SIG-M5 treated with dmso at 0.1 percent for 504 hours (cell line): ENCODE data around the gene FBRSL1.
"Not testable (repeated sequence)": the region's sequence is repeated elsewhere in the genome, so short reads cannot be mapped to it uniquely, and the experiment has no call there.

ENCODE experiments used
- DNase-seq: peaks from one replicate; lab custom pipeline; 2025; ENCODE audit not compliant: unreplicated experiment; lab: John Stamatoyannopoulos, UW

The FBRSL1 gene

DNA sequence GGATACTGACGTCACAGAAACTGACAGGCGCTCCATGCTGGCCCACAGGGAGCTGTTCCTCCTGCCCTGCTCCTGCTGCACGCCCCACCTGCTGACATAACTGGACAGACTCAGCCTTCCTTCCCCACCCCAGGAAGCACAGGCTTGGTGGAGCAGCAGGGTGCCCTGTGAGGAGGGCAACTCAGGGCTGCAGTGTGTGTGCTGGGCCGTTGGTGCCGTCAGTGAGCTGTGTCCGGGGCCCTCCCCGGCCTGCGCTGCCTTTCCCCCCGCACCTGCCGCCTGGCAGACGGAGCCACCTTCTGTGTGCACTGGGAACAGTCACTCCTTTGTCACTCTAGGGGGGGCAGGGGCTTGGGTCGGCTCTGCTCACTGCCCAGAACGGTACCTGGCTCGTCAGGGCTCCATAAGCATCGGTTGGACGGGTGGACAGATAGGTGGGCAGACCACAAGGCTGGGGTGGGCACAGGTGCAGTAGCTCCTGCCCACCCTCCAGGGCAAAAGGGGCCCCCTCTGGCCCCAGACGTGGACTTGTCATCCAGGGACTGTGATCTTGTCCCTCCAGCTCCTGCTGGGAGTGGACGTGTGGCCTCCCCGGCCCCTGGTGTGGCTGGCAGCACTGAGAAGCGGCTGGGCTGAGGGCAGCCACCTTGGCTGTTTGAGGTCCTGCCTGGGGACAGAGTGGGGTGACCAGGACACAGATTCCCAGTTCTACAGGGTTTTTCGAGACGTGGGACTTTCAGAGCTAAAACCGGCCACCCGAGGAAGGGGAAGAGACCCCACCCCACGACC, 32.8 kb downstream of the FBRSL1 start:
- DNase-seq = no peak

GRCh38 chr12:132523576-132524331, 33.8 kb downstream of the FBRSL1 start:
- peak; percentile 60 for DNase-seq

GRCh38 chr12:132524405-132524804, 34.5 kb downstream of the FBRSL1 start:
- peak; percentile 39 for DNase-seq

GRCh38 chr12:132525011-132525832, 35.3 kb downstream of the FBRSL1 start:
- DNase-seq = no peak

- DNase-seq = no peak
Observed at GRCh38 chr12:132525833-132526455, 36.0 kb downstream of the FBRSL1 start.

GRCh38 chr12:132527186-132527882, 37.4 kb downstream of the FBRSL1 start:
- DNase-seq = no peak

DNA sequence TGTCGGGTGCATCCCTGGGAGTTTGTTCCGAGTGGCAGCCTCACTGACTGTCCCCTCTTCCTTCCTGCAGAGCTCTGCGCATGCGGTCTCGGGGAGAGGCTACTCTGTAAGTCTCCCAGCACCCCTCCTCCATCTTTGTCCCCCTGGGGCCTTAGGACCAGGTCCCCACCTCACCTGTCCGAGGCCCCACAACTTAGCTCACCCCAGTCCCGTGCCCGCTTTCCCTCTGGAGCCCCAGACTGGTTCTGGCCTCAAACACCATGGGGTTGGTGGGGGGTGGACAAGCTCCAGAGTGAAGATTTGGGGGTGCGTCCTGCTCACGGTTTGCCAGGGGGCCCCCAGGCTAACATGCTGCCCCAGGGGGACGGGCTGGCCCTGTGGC, 37.9 kb downstream of the FBRSL1 start:
- DNase-seq = no peak

GRCh38 chr12:132528564-132529106, 38.7 kb downstream of the FBRSL1 start:
- no peak for DNase-seq

- DNase-seq = no peak
Observed at GRCh38 chr12:132529156-132529839, 39.3 kb downstream of the FBRSL1 start.

GRCh38 chr12:132529906-132530305, 40.0 kb downstream of the FBRSL1 start:
- no peak for DNase-seq

GRCh38 chr12:132530447-132530846, 40.5 kb downstream of the FBRSL1 start:
- DNase-seq = no peak

- no peak for DNase-seq
Observed at GRCh38 chr12:132530851-132531250, 40.9 kb downstream of the FBRSL1 start.

DNA sequence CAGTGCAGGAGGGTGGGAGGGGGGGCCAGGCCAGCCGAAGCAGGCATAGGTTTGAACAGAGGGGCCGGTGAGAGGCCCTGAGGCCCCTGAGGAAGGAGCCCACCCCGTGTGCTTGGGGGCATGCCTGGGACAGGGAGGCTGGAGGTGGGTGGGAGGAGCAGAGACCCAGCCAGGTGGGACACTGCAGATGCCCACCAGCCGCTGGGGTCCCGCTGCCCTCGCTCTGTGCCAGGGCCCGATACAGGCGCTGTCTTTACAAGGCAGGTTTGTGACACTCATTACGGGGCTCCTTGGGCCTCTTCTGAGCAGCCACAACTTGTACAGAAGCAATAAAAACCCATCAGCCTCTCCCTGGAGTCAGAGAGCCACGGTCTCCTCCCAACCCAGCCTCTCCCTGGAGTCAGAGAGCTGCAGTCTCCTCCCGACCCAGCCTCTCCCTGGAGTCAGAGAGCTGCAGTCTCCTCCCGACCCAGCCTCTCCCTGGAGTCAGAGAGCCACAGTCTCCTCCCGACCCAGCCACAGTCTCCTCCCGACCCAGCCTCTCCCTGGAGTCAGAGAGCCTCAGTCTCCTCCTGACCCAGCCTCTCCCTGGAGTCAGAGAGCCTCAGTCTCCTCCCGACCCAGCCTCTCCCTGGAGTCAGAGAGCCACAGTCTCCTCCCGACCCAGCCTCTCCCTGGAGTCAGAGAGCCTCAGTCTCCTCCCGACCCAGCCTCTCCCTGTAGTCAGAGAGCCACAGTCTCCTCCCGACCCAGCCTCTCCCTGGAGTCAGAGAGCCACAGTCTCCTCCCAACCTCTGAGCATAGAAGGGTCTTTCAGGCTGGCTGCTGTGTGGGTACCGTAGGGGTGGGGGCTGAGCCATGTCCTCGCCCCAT, 43.0 kb downstream of the FBRSL1 start:
- not testable (repeated sequence) for DNase-seq

DNA sequence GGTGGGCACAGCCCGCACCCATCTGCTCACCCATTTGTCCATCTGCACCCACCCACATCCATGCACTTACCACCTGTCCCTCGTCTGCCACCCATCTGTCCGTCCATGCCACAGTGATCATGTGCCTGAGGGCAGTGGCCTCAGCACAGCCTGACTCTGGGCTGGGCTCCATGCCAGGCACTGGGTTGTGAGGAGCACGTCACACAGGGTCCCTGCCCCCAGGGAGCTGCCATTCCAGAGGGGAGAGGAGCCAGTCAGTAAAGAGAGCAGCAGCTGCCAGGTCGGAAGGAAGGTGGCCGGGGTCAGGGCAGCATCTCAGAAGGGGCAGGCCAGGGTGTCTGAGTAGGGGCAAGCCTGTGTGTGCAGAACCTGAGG, 43.6 kb downstream of the FBRSL1 start:
- DNase-seq = no peak

GRCh38 chr12:132534076-132534475, 44.1 kb downstream of the FBRSL1 start:
- no peak for DNase-seq

- DNase-seq = no peak
Observed at GRCh38 chr12:132535019-132535418, 45.1 kb downstream of the FBRSL1 start.

GRCh38 chr12:132536102-132536876, 46.3 kb downstream of the FBRSL1 start:
- no peak for DNase-seq

DNA sequence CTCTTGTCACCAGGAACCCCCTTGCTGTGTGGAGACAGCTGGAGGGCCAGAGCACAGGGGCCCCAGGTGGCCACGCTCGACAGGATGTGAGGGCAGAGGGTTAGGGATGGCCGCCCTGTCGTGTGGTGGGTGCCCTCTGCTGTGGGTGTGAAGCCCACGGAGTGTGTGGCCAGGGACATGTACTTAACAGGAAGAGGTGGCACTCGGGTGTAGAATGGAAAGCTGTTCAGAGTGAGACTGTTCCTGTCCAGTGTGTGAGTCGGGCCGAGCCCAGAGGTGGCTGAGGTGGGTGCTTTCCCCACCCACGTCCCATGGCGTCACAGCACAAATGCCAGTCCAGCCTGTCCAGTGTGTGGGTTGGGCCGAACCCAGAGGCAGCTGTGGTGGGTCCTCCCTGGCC, 47.1 kb downstream of the FBRSL1 start:
- DNase-seq = no peak
